ENCODE results near the gene IL17RB.

Gene IL17RB

DNA sequence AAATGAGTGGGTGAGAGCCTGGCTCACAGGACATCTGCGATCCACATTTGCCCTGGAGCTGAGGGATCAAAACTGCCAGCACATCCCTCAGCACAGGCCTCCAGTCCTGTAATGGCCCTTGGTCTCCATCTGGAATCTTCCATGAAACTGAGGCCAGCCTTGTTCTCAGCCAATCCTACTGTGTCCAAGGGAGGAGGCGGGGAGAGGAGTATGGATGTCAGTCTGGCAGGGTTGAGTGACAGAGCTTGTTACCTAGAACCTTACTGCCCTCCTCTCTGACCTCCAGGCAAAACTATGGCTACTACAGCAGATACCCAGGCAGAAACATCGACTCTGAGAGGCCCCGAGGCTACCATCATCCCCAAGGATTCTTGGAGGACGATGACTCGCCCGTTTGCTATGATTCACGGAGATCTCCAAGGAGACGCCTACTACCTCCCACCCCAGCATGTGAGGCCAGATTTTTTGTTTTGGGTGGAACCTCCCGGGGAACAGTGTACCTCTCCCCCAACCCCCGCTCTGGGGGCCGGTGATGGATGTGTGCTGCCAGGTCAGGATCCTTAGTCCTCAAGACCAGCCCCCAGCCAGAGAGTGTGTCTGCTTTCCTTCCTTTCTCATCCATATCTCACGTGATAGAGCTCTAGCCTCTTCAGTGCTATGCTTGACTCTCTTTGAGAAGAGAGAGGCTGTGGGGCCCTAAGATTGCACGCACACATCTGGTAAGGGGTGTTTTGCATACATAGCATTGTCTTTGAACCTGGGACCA is 41.5 kb upstream of the IL17RB start:
- H3K36me3 ChIP-seq (ENCODE audit: control insufficient read depth in 2 of 2, insufficient read depth in 2 of 2, low read length in 2 of 2), result no peaks in the 10 kb centered on the region
- H3K9ac ChIP-seq (ENCODE audit: low read depth in 1 of 2, low read length in 2 of 2), result no peak overlapping the region
- no peaks in the 10 kb centered on the region for H3K27me3 ChIP-seq (ENCODE audit: control insufficient read depth in 2 of 2, insufficient read depth in 2 of 2, low read length in 2 of 2)
- H3K4me3 ChIP-seq (ENCODE audit: low read length in 2 of 2), result no peak overlapping the region
- H3K27ac ChIP-seq (ENCODE audit: low read depth in 2 of 2, low read length in 2 of 2), result no peak overlapping the region
- H3K9me3 ChIP-seq (ENCODE audit: control insufficient read depth in 2 of 2, low read length in 2 of 2), result no peaks in the 10 kb centered on the region
- H3K4me1 ChIP-seq (ENCODE audit: control insufficient read depth in 2 of 2, insufficient read depth in 2 of 2, low read length in 2 of 2), result peaks cover 10 to 14% of the 10 kb centered on the region in 2 donors

- Histone ChIP-seq H3K27me3 (ENCODE audit: control insufficient read depth in 2 of 2, insufficient read depth in 2 of 2, low read length in 2 of 2) (no peaks in the 10 kb centered on the region), H3K27ac (ENCODE audit: low read depth in 2 of 2, low read length in 2 of 2) (peak overlapping the region in 1 of 2 donors; percentile 38), H3K4me1 (ENCODE audit: control insufficient read depth in 2 of 2, insufficient read depth in 2 of 2, low read length in 2 of 2) (peaks cover 10 to 14% of the 10 kb centered on the region in 2 donors), H3K9ac (ENCODE audit: low read depth in 1 of 2, low read length in 2 of 2) (no peak overlapping the region), H3K4me3 (ENCODE audit: low read length in 2 of 2) (no peak overlapping the region), H3K9me3 (ENCODE audit: control insufficient read depth in 2 of 2, low read length in 2 of 2) (no peaks in the 10 kb centered on the region), H3K36me3 (ENCODE audit: control insufficient read depth in 2 of 2, insufficient read depth in 2 of 2, low read length in 2 of 2) (no peaks in the 10 kb centered on the region)
Observed at GRCh38 chr3:53805463-53806159, 40.8 kb upstream of the IL17RB start.

DNA sequence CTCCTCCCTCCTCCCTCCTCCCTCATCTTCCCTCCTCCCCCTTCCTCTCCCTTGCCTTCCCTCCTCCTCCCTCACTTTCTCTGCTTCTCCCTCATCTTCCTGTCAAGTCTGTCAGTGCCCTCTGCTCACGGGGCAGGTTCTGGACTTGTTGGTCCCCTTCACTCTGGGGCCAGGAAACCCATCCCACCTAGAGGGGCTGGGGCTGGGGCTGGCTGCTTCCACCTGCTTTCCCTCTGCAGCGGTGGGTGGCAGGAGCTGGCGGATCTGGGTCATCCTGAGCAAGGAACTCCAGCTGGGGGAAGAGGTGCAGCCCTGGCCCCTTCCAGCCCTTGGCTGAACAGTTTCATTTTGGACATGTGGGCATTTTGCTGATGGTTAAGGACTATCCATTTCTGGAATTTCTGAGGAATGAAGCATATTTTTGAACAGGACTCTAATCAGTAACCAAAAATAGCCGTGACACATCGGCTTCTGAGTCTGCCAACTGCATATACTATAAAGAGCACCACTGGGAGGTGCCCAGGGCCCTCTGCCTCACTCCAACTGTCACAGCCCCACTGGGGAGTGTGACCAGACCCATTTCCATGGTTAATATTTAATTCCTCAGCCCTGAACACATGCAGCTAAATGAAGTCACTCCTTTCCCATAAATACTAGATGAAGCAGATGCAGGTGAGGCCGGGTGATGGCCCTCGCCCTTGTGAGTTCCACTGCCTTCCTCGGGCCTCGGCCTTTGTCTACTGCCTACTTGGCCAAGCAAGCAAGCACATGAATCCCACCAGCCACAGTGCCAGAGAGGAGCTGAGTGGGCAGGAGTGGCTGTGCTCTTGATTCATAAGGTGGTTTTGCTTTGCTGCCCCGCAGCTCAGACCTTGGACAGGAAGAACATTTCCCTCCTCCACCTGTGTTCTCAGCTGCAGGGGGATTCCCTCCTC is 39.9 kb upstream of the IL17RB start:
- H3K9ac ChIP-seq (ENCODE audit: low read depth in 1 of 2, low read length in 2 of 2), result peak overlapping the region in 1 of 2 donors; percentile 49
- H3K27me3 ChIP-seq (ENCODE audit: control insufficient read depth in 2 of 2, insufficient read depth in 2 of 2, low read length in 2 of 2), result no peaks in the 10 kb centered on the region
- H3K4me1 ChIP-seq (ENCODE audit: control insufficient read depth in 2 of 2, insufficient read depth in 2 of 2, low read length in 2 of 2), result peaks cover 10 to 14% of the 10 kb centered on the region in 2 donors
- H3K27ac ChIP-seq (ENCODE audit: low read depth in 2 of 2, low read length in 2 of 2), result peak overlapping the region; percentile 49 to 62
- H3K9me3 ChIP-seq (ENCODE audit: control insufficient read depth in 2 of 2, low read length in 2 of 2), result no peaks in the 10 kb centered on the region
- no peak overlapping the region for H3K4me3 ChIP-seq (ENCODE audit: low read length in 2 of 2)
- H3K36me3 ChIP-seq (ENCODE audit: control insufficient read depth in 2 of 2, insufficient read depth in 2 of 2, low read length in 2 of 2), result no peaks in the 10 kb centered on the region

GRCh38 chr3:53807117-53807810 is 39.1 kb upstream of the IL17RB start:
- Histone ChIP-seq H3K27ac (ENCODE audit: low read depth in 2 of 2, low read length in 2 of 2) (peak overlapping the region; percentile 49 to 59), H3K4me3 (ENCODE audit: low read length in 2 of 2) (no peak overlapping the region), H3K9ac (ENCODE audit: low read depth in 1 of 2, low read length in 2 of 2) (peak overlapping the region in 1 of 2 donors; percentile 49), H3K27me3 (ENCODE audit: control insufficient read depth in 2 of 2, insufficient read depth in 2 of 2, low read length in 2 of 2) (no peaks in the 10 kb centered on the region), H3K36me3 (ENCODE audit: control insufficient read depth in 2 of 2, insufficient read depth in 2 of 2, low read length in 2 of 2) (no peaks in the 10 kb centered on the region), H3K4me1 (ENCODE audit: control insufficient read depth in 2 of 2, insufficient read depth in 2 of 2, low read length in 2 of 2) (peaks cover 10 to 14% of the 10 kb centered on the region in 2 donors), H3K9me3 (ENCODE audit: control insufficient read depth in 2 of 2, low read length in 2 of 2) (no peaks in the 10 kb centered on the region)

DNA sequence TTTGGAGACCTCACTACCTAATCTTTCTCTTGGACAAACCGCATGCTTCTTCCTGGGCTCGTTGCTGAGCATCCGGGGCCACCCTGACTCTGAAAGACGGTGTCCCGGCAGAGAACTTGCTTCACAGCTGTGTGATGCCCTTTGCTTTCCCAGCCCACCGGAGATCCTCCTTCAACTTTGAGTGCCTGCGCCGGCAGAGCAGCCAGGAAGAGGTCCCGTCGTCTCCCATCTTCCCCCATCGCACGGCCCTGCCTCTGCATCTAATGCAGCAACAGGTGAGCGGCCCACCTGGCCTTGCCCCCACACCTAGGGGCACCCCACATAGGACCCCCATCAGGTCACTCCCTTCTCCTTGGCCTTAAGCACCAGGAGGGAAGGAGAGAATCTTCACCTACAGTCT is 37.9 kb upstream of the IL17RB start:
- Histone ChIP-seq H3K27ac (ENCODE audit: low read depth in 2 of 2, low read length in 2 of 2) (no peak overlapping the region), H3K9ac (ENCODE audit: low read depth in 1 of 2, low read length in 2 of 2) (no peak overlapping the region), H3K4me1 (ENCODE audit: control insufficient read depth in 2 of 2, insufficient read depth in 2 of 2, low read length in 2 of 2) (peaks cover 10 to 14% of the 10 kb centered on the region in 2 donors), H3K9me3 (ENCODE audit: control insufficient read depth in 2 of 2, low read length in 2 of 2) (no peaks in the 10 kb centered on the region), H3K36me3 (ENCODE audit: control insufficient read depth in 2 of 2, insufficient read depth in 2 of 2, low read length in 2 of 2) (no peaks in the 10 kb centered on the region), H3K27me3 (ENCODE audit: control insufficient read depth in 2 of 2, insufficient read depth in 2 of 2, low read length in 2 of 2) (no peaks in the 10 kb centered on the region), H3K4me3 (ENCODE audit: low read length in 2 of 2) (no peak overlapping the region)

DNA sequence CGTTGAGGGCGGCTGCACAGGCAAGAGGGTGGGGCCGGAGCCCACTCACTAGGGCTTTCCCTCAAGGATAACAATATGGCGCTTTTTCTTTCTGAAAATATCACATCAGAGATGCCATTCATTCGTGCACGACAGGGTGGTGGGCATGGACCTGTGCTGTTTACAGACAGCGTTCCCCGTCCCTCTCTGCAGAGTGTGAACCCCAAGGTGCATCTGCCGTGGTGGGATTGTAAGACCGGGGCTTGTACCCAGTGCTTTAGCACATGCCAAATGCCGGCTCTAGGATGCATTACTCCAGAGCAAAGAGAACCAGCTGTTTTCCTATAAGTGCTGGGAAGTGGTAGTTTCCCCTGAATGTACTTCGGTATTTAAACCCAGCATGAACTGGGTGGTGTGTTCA is 37.1 kb upstream of the IL17RB start:
- Histone ChIP-seq H3K27me3 (ENCODE audit: control insufficient read depth in 2 of 2, insufficient read depth in 2 of 2, low read length in 2 of 2) (peaks cover 0 to 2% of the 10 kb centered on the region in 2 donors), H3K27ac (ENCODE audit: low read depth in 2 of 2, low read length in 2 of 2) (no peak overlapping the region), H3K4me1 (ENCODE audit: control insufficient read depth in 2 of 2, insufficient read depth in 2 of 2, low read length in 2 of 2) (peaks cover 10 to 14% of the 10 kb centered on the region in 2 donors), H3K9ac (ENCODE audit: low read depth in 1 of 2, low read length in 2 of 2) (no peak overlapping the region), H3K36me3 (ENCODE audit: control insufficient read depth in 2 of 2, insufficient read depth in 2 of 2, low read length in 2 of 2) (no peaks in the 10 kb centered on the region), H3K4me3 (ENCODE audit: low read length in 2 of 2) (no peak overlapping the region), H3K9me3 (ENCODE audit: control insufficient read depth in 2 of 2, low read length in 2 of 2) (no peaks in the 10 kb centered on the region)

- Histone ChIP-seq H3K4me1 (ENCODE audit: control insufficient read depth in 2 of 2, insufficient read depth in 2 of 2, low read length in 2 of 2) (peaks cover 10 to 14% of the 10 kb centered on the region in 2 donors), H3K27ac (ENCODE audit: low read depth in 2 of 2, low read length in 2 of 2) (no peak overlapping the region), H3K9ac (ENCODE audit: low read depth in 1 of 2, low read length in 2 of 2) (no peak overlapping the region), H3K27me3 (ENCODE audit: control insufficient read depth in 2 of 2, insufficient read depth in 2 of 2, low read length in 2 of 2) (peaks cover 0 to 2% of the 10 kb centered on the region in 2 donors), H3K36me3 (ENCODE audit: control insufficient read depth in 2 of 2, insufficient read depth in 2 of 2, low read length in 2 of 2) (no peaks in the 10 kb centered on the region), H3K4me3 (ENCODE audit: low read length in 2 of 2) (no peak overlapping the region), H3K9me3 (ENCODE audit: control insufficient read depth in 2 of 2, low read length in 2 of 2) (no peaks in the 10 kb centered on the region)
Observed at GRCh38 chr3:53809764-53810400, 36.5 kb upstream of the IL17RB start.

DNA sequence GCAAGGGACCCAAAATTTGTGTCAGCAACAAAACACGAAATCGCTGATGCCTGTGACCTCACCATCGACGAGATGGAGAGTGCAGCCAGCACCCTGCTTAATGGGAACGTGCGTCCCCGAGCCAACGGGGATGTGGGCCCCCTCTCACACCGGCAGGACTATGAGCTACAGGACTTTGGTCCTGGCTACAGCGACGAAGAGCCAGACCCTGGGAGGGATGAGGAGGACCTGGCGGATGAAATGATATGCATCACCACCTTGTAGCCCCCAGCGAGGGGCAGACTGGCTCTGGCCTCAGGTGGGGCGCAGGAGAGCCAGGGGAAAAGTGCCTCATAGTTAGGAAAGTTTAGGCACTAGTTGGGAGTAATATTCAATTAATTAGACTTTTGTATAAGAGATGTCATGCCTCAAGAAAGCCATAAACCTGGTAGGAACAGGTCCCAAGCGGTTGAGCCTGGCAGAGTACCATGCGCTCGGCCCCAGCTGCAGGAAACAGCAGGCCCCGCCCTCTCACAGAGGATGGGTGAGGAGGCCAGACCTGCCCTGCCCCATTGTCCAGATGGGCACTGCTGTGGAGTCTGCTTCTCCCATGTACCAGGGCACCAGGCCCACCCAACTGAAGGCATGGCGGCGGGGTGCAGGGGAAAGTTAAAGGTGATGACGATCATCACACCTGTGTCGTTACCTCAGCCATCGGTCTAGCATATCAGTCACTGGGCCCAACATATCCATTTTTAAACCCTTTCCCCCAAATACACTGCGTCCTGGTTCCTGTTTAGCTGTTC is 35.0 kb upstream of the IL17RB start:
- Histone ChIP-seq H3K9me3 (ENCODE audit: control insufficient read depth in 2 of 2, low read length in 2 of 2) (no peaks in the 10 kb centered on the region), H3K27ac (ENCODE audit: low read depth in 2 of 2, low read length in 2 of 2) (no peak overlapping the region), H3K27me3 (ENCODE audit: control insufficient read depth in 2 of 2, insufficient read depth in 2 of 2, low read length in 2 of 2) (peaks cover 0 to 2% of the 10 kb centered on the region in 2 donors), H3K4me3 (ENCODE audit: low read length in 2 of 2) (no peak overlapping the region), H3K9ac (ENCODE audit: low read depth in 1 of 2, low read length in 2 of 2) (no peak overlapping the region), H3K36me3 (ENCODE audit: control insufficient read depth in 2 of 2, insufficient read depth in 2 of 2, low read length in 2 of 2) (peaks cover 0 to under 1% of the 10 kb centered on the region in 2 donors), H3K4me1 (ENCODE audit: control insufficient read depth in 2 of 2, insufficient read depth in 2 of 2, low read length in 2 of 2) (peaks cover 8 to 11% of the 10 kb centered on the region in 2 donors)

Measured in mucosa of rectum (tissue), 2 donors.